DMS53 treated with DMSO at 0.1 percent for 48 hours (cell line): ENCODE measurements around the gene CDX2.

Experiments used
- DNase-seq: peaks from one replicate; lab custom pipeline; 2025; ENCODE audit not compliant: unreplicated experiment; lab: John Stamatoyannopoulos, UW

CDX2 gene

DNA sequence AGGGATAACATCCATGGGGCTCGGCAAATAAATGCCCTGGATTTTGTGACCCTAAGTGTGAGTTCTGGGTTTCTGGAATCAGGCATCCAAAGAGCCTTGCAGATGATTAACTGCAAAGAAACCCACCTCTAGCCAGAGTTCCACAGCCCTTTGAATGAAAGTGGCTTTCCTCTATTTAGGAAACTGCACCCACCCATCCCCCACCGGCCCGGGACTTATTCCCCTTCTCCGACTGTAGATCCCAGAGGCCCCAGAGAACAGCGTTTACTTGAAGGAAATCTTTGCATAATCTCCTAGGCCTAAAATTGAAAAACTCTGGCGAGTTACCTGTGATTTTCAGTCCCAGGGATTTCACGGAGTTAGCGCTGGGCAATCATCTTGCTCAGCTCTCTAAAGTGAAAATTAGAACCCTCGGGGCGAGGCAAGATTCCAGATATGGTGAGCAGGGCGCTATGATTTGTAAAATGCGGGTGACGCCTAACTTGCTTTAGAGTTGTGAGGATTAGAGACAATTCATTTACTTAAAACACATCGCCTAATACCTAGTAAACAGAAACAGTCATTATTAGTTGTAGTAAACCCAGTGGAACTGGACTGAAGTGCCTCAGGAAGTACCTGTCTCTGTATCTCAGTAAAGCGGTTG lies 10.0 kb upstream of the CDX2 start:
- peak; percentile 26 for DNase-seq

DNA sequence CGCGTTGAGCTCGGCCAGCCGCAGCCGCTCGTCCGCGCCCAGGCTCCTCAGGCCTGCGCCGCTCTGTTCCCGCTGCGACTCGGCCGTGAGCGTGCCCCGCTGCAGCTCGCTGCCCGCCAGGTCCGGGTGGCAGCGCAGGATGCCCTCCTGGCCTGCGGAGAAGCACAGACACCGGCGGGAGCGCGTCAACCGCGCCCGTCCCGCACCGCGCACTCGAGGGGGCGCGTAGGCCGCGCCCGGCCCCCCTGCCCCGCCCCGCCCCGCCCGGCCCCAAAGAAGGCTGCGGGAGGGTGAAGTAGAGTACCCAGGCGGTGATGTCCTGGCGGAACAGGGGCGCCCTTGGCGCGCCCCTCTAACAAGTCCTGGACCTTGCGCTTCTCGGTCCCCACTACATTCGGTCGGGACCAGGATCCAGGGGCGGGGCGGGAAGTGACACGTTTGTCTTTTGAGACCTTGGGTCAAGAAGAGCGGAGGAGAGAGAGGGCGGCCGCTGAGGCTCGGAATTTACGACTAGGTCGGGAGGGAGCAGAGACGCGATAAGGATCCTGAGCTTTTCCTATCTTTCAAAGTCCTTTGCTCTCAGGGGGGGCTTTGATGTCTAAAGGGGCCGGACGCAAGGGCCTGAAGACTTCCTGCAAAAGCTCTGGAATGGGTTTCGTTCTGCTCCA lies 9.3 kb upstream of the CDX2 start:
- DNase-seq: no peak

GRCh38 chr13:27977476-27978300 lies 8.6 kb upstream of the CDX2 start:
- DNase-seq: no peak

DNA sequence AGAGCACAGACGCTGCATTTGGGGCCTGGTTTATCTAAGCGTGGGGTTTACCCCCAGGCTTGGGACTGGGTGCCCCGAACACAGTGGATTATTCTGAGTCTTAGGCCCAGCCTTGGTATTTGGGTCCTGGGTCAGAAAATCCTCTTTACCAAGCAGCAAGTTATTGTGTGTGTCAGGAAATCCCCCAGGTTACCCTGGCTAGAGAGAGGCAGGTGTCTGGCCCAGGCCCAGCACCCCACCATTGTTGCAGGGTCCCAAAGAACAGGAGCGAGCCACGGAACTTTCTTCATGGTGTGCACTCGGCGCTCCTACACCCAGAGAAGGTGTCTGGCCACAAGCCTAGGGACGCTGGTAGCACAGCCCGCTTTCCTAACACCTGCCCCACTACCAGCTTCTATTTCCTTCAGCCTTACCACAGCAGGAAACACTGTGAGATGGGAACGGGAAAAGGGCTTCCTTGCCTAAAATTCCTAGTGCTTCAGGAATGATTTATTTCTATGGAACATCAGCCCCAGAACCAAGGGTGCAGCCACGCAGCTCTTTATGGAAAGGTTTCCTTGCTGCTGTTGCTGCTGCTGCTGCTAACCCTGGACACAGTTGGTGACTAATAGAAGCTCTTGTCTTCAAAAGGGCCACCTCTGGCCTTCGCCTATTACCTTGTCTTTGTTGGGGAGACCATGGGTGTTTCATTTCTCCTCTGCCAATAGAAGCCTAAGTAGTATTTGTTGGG lies 7.4 kb upstream of the CDX2 start:
- no peak for DNase-seq

- no peak for DNase-seq
These were observed 6.6 kb upstream of the CDX2 start for GRCh38 chr13:27975564-27976361.

DNA sequence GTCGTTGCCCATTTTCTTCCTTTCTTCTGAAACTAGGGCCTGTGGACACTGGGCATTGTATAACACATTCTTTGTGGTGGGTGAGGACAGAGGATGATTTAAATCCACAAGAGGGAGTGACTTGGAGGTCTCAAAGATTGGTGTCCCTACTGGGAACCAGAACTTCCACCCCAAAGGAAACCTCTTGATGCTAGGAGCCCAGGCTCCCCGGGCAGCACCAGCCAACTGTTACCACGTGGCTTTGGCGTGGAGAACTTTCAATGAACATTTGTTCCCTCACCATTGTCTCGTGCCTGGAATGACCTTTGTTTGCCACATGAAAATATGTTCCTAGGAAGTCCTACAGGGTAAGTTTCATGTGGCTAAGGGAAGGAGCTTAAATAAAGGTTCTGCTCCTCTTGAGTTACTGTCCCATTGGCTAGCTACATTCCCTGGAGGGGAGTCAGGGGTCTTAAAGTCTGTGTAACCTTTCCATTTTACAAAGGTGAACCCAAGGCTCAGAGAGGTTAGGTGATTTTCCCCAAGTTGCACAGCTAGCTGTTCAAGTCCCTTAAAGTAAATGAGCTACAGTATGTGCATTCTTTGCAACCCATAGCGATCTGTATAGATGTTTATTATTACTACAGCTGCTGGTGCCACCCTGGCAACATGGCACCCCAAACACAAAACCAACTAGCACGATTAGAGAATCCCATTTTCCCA lies 5.0 kb upstream of the CDX2 start:
- no peak for DNase-seq

GRCh38 chr13:27973291-27973690 lies 4.2 kb upstream of the CDX2 start:
- no peak for DNase-seq

- DNase-seq: no peak
These were observed 3.3 kb upstream of the CDX2 start for GRCh38 chr13:27972478-27972820.

DNA sequence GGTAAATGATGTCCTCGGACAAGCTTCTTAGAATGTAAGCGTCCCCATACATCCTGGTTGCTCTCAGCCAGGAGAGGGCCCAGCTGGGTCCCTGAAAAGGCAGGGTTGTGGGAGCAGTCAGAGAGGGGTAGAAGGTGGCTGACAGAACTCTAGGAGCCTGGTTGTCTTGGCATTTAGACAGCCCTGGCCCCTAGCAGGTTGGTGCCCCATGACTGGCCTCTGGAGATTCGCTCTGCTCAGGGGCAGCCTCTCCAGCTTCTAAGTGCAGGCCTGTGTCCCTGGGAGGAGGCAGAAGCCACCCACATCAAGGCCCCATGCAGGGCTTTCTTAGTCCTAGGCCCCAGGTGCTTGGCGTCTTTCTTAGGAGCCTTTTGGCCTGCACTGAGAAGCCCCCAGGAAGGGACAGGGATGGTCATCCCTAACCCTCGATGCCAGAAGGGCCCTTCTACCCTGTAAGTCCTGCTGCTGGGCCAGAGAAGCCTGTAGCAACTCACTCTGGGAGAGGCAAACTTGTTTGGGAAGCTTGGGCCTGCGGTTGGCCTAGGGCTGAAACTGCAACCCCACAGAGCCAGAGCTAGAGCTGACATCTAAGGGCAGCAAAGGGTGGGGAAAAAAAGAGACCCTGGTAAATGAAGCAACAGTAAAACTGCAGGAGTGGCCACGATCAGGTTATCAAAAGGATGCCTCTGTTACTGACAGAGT lies 2.8 kb upstream of the CDX2 start:
- DNase-seq: no peak

DNA sequence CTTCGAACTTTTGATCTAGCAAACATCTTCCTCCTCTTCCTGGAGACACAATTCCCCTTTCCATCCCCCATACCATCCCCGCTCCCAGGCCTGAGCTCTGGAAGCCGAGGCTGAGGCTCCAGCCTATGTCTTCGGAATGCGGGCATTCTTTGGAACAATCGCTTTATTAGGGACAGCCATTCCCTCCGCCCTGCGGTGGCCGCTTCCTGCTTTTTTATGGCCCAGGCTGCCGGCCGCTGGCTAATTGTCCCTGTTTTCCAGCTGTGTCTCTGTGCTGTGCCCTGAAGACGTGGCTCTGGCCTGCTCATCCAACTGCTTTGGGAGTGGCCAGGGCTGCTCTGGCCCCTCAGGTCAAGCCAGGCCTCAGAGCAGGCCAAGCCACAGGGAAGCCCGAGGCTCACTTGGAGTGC lies 2.1 kb upstream of the CDX2 start:
- DNase-seq: no peak

- no peak for DNase-seq
These were observed 1.5 kb upstream of the CDX2 start for GRCh38 chr13:27970382-27971235.

DNA sequence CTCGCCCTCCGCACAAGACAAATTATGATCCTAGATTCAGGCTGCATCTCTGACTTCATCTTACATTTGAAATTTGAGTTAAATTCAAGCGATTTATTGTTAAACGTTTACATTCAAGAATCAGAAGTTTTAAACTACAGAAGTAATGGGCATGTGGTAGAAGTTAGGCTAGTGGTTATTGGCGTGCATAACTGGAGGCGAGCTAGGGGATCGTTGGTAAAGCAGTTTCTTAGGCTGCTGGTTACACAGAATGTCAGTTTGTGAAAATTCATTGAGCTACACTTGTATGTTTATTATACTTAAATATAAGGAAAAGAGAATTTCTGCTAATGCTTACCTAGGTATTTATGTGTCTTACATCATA lies 733 bp upstream of the CDX2 start:
- no peak for DNase-seq

DNA sequence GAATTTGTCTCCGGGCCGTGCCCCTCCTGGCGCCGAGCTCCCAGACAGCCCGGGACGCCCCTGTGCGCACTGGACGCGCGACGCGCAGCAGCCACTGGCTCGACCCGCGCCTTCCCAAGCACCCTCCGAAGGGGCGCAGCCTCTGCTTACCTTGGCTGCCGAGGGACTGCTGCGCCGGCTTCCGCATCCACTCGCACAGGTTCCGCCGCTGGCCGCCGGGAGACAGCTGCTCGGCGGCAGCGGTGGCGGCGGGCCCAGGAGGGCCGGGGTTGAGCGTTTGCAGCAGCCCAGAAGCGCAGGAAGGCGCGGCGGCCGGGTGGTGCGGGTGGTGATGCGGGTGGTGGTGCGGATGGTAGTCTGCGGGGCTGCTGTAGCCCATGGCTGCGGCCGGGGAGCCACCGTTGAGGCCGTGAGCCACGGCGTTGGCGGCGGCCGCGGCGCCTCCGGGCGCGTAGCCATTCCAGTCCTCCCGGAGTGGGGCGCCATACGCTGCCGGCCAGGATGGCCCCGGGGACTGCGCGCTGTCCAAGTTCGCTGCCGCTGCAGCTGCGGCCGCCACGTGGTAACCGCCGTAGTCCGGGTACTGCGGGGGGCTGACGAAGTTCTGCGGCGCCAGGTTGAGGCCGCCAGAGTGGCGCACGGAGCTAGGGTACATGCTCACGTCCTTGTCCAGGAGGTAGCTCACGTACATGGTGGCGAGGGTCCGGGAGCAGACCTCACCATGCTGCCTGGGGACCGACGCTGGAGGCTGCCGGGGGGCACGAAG lies 616 bp downstream of the CDX2 start:
- no peak for DNase-seq

GRCh38 chr13:27967736-27968315 lies 1.3 kb downstream of the CDX2 start:
- DNase-seq: no peak

GRCh38 chr13:27967203-27967735 lies 1.8 kb downstream of the CDX2 start:
- no peak for DNase-seq

- DNase-seq: no peak
These were observed 2.4 kb downstream of the CDX2 start for GRCh38 chr13:27966641-27967202.
